Peyer's patch (tissue), 4 donors: ENCODE data around the gene NUDT12. TPM values are rescaled to one million over a fixed set of nuclear protein-coding genes. Genes with fewer than 3 reads are reported as not detected.

Experiments
- DNase-seq, 3 donors: peaks; one replicate each; pipeline ENCODE4 v3.0.0-alpha.2; 2017 to 2019
- H3K27ac ChIP-seq, 4 donors: fragments of 200-600 bp; sonication (generic); one replicate each; pipeline ENCODE4 v1.5.1; 2016 to 2019
- H3K27me3 ChIP-seq, 2 donors: fragments of 200-600 bp; sonication (generic); one replicate each; pipeline ENCODE4 v1.5.1; 2019
- H3K36me3 ChIP-seq, 3 donors: fragments of 200-600 bp; sonication (generic); one replicate each; pipeline ENCODE4 v1.5.1; 2016 to 2019
- H3K4me1 ChIP-seq, 4 donors: fragments of 200-600 bp; sonication (generic); one replicate each; pipeline ENCODE4 v1.5.1; 2016 to 2019
- H3K4me3 ChIP-seq, 4 donors: fragments of 200-600 bp; sonication (generic); 1 replicate in 3 of 4; 2 replicates in 1 of 4; pipeline ENCODE4 v1.5.1; 2016 to 2019; ENCODE audit warnings: mild to moderate bottlenecking in 1 of 4
- H3K9me3 ChIP-seq, 4 donors: fragments of 200-600 bp; sonication (generic); one replicate each; pipeline ENCODE4 v1.5.1; 2016 to 2019; ENCODE audit warnings: mild to moderate bottlenecking in 1 of 4
- POLR2A ChIP-seq, 2 donors: fragments of 450-650 bp; IDR thresholded peaks; one replicate each; pipeline ENCODE4 v1.5.1; 2017; ENCODE audit warnings: antibody characterized with exemption in 2 of 2, mild to moderate bottlenecking in 2 of 2, moderate library complexity in 2 of 2
- total RNA-seq, 4 donors: library from RNA; depleted of rRNA; stranded (reverse); fragments of >200 nt; gene quantifications; one replicate each; pipeline ENCODE4 v1.1.0, GENCODE V29; 2016
- TF ChIP-seq, protein P1 (sequence below), 6 experiments: fragments of 450-650 bp in 4 of 6; fragments of 200-600 bp in 2 of 6; sonication (generic) in 1 of 6; IDR thresholded peaks; one replicate each; pipeline ENCODE4 v1.5.1; 2017 to 2019; ENCODE audit warnings: antibody characterized with exemption in 6 of 6, mild to moderate bottlenecking in 3 of 6, moderate library complexity in 1 of 6

Gene NUDT12
- total RNA-seq, result 10 to 100 TPM; 15.7 to 24.9 (median 19.6) TPM

DNA sequence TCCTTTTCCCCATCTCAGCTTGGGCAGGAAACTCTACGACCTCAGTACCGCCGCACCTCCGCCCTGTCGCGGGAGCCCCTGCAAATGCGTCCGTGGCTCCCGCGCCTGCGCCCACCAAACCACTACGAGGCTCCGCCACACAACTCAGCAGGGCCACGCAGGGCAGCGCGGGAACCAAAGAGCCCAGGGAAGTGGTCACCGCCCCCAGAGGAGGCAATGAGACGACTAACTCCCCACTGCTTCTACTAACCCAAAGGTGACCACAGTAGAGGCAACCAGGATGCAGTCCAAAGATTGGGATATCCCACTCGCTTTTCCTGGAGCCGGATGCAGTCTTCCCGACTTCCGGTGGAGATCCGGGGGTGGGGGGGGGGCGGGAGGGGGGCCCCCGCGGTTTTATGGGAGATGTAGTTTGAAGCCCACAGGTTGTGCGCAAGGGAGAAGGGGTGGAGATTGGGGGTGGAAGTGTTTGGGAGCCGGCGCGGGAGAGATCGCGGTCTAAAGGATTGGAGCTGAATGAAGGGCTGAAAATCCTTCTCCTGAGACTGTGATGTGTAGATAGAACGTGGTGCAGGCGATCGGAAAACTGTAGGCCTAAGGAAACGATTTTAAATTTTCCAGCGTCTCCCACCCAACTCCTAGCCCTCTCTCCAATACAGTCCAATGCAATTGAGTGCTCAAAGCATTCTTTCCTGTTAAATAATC is at the start of gene NUDT12:
NUDT12 (minus strand) TSS at position 337 of the 705 bp plus-strand sequence. CDS start 2,541 bp downstream, outside the sequence.
- H3K9me3 ChIP-seq, result no peaks in the 10 kb centered on the region
- DNase-seq, result peak; percentile 39 to 85 (median 72)
- no peaks in the 10 kb centered on the region for H3K27me3 ChIP-seq
- H3K36me3 ChIP-seq, result no peaks in the 10 kb centered on the region
- peak within 1 kb of the TSS; percentile 47 to 74 (median 55) for H3K4me3 ChIP-seq
- peaks cover 0 to 9% (median 0%) of the 10 kb centered on the region in 4 donors for H3K4me1 ChIP-seq
- H3K27ac ChIP-seq, result peak within 1 kb of the TSS; percentile 56 to 83 (median 70)
- peak in 1 of 2 donors; percentile 38 for TF ChIP-seq POLR2A (IDR thresholded peaks at IDR 0.05)
- TF ChIP-seq, protein P1, sequence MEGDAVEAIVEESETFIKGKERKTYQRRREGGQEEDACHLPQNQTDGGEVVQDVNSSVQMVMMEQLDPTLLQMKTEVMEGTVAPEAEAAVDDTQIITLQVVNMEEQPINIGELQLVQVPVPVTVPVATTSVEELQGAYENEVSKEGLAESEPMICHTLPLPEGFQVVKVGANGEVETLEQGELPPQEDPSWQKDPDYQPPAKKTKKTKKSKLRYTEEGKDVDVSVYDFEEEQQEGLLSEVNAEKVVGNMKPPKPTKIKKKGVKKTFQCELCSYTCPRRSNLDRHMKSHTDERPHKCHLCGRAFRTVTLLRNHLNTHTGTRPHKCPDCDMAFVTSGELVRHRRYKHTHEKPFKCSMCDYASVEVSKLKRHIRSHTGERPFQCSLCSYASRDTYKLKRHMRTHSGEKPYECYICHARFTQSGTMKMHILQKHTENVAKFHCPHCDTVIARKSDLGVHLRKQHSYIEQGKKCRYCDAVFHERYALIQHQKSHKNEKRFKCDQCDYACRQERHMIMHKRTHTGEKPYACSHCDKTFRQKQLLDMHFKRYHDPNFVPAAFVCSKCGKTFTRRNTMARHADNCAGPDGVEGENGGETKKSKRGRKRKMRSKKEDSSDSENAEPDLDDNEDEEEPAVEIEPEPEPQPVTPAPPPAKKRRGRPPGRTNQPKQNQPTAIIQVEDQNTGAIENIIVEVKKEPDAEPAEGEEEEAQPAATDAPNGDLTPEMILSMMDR (IDR thresholded peaks at IDR 0.05), result no peak

DNA sequence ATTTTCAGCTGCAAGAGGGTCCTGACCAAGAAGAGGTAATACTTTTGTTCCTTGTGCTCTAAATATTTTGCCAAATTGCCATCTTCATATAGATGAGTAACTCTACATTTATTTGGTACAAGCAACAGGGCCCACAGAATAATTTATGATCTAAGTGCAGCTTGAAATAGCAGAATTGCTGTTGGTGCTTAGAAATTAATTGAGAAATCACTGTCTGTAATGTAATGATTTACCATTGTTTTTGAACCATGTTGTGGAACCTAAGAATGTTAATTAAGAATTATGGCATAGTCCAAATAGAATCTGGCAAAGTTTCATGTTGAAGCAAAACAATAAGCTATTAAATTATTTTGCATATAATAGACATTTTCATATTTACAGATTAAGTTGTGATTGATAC is 44.8 kb upstream of the NUDT12 start:
- no peaks in the 10 kb centered on the region for H3K4me1 ChIP-seq
- no peak overlapping the region for H3K27ac ChIP-seq
- H3K9me3 ChIP-seq, result no peaks in the 10 kb centered on the region
- TF ChIP-seq POLR2A (IDR thresholded peaks at IDR 0.05), result no peak
- DNase-seq, result no peak
- no peaks in the 10 kb centered on the region for H3K36me3 ChIP-seq
- no peak overlapping the region for H3K4me3 ChIP-seq
- no peaks in the 10 kb centered on the region for H3K27me3 ChIP-seq

DNA sequence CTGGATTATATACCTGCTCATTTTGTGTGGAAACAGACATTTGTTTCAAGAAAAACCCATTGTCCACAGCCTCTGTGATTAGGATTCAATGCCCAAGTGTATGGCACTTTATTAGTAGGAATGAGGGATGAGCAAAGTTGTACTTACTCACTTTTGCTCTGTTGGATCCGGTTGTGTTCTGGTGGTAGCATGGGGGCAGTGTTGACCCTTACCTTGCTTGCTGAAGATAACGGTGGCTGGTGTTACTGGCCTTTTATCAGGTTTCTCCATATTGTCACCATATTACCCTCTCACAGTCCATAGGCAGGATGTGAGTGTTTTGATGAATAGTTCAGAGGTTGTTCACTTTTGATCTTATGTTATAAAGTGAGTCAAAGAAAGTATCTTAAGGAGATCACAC is 42.7 kb upstream of the NUDT12 start:
- Histone ChIP-seq H3K4me1 (no peaks in the 10 kb centered on the region), H3K27ac (no peak overlapping the region), H3K36me3 (no peaks in the 10 kb centered on the region), H3K9me3 (no peaks in the 10 kb centered on the region), H3K27me3 (no peaks in the 10 kb centered on the region), H3K4me3 (no peak overlapping the region)
- DNase-seq, result no peak
- TF ChIP-seq, protein P1 (IDR thresholded peaks at IDR 0.05), result no peak
- TF ChIP-seq POLR2A (IDR thresholded peaks at IDR 0.05), result no peak

DNA sequence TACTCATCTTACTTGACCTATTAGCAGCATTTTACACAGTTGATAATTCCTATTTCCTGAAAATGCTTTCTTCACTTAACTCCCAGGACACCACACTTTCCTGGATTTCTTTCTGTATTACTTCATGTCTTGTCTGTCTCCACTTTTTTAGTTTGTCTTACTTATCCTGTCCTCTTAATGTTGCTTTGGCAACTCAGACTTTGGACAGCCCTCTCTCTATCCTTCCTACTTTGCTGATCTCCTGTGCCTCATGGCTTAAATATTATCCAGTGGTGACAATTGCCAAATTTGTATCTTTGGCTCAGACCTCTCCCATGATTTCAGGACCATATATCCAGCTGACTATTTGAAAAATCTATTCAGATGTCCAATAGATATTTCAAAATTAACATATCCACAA is 39.8 kb upstream of the NUDT12 start:
- Histone ChIP-seq H3K36me3 (no peaks in the 10 kb centered on the region), H3K27me3 (no peaks in the 10 kb centered on the region), H3K4me1 (no peaks in the 10 kb centered on the region), H3K9me3 (no peaks in the 10 kb centered on the region), H3K27ac (no peak overlapping the region), H3K4me3 (no peak overlapping the region)
- no peak for DNase-seq
- TF ChIP-seq, protein P1 (IDR thresholded peaks at IDR 0.05), result no peak
- TF ChIP-seq POLR2A (IDR thresholded peaks at IDR 0.05), result no peak

DNA sequence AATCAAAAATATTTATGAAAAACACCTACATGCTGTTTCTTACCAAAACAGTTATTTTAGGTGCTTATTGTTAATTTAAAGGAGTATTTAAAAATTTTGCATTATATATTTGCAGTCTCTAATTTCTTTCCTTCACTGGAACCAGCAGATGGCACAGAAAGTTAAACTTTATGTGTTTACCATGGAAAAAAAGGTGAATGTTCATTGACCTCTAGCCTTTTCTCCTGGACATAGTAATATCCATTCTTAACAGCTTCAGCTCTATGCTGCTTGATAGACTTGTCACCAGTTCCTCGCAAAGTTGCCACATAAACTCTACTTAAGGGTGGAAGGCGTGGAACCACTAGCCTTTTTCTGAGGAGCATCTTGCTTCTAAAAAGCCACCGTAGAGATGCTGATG is 38.7 kb upstream of the NUDT12 start:
- no peaks in the 10 kb centered on the region for H3K4me1 ChIP-seq
- H3K4me3 ChIP-seq, result no peak overlapping the region
- no peak for TF ChIP-seq POLR2A (IDR thresholded peaks at IDR 0.05)
- TF ChIP-seq, protein P1 (IDR thresholded peaks at IDR 0.05), result no peak
- H3K9me3 ChIP-seq, result no peaks in the 10 kb centered on the region
- DNase-seq, result no peak
- H3K27me3 ChIP-seq, result no peaks in the 10 kb centered on the region
- no peaks in the 10 kb centered on the region for H3K36me3 ChIP-seq
- no peak overlapping the region for H3K27ac ChIP-seq

DNA sequence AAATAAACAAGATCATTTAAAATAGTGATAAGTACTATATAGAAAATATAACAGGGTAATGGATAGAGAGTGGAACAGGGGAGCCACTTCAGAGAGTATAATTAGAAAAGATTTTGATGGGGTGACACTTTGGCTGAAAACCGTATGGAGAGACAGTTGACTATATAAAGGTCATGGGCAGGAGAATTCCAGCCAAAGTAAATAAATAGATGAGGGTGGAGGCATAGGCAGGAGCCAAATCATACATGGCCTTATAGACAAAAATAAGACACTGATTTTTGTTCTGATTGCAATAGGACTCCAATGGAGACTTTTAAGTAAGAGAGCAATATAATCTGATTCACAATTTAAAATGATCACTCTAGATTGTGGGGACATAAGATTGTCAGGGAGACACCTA is 37.5 kb upstream of the NUDT12 start:
- H3K27ac ChIP-seq, result no peak overlapping the region
- no peak for DNase-seq
- no peaks in the 10 kb centered on the region for H3K36me3 ChIP-seq
- TF ChIP-seq POLR2A (IDR thresholded peaks at IDR 0.05), result no peak
- H3K27me3 ChIP-seq, result no peaks in the 10 kb centered on the region
- H3K9me3 ChIP-seq, result no peaks in the 10 kb centered on the region
- no peak overlapping the region for H3K4me3 ChIP-seq
- no peaks in the 10 kb centered on the region for H3K4me1 ChIP-seq
